GM12891 (cell line): Measurements from ENCODE around the gene ZRSR2.

Experiments used
- PAX5 ChIP-seq: IDR thresholded peaks from 2 replicates; pipeline ENCODE4 v1.6.1; 2011; ENCODE audit warnings: low read length, moderate library complexity, mild to moderate bottlenecking; ENCODE audit not compliant: insufficient read depth, severe bottlenecking
- POLR2A ChIP-seq: IDR thresholded peaks from 2 replicates; pipeline ENCODE4 v1.6.1; 2011; ENCODE audit warnings: low read depth, low read length, control low read depth
- SPI1 ChIP-seq: IDR thresholded peaks from 2 replicates; pipeline ENCODE4 v1.6.1; 2011; ENCODE audit warnings: low read depth, low read length, control low read depth
- TAF1 ChIP-seq: IDR thresholded peaks from 2 replicates; pipeline ENCODE4 v1.6.1; 2011; ENCODE audit warnings: low read depth, low read length, control low read depth

- no peak for TF ChIP-seq POLR2A
- no peak for TF ChIP-seq TAF1
- no peak for TF ChIP-seq SPI1
- TF ChIP-seq PAX5, result no peak
Measured at GRCh38 chrX:15751155-15751819, 39.0 kb upstream of the ZRSR2 start.
